ENCODE measurements around the gene PLEKHA7.
"Not testable (repeated sequence)": the region's sequence is repeated elsewhere in the genome, so short reads cannot be mapped to it uniquely, and the experiment has no call there.

The PLEKHA7 gene

GRCh38 chr11:17010851-17011420 lies 3.3 kb downstream of the PLEKHA7 start:
- no peak for DNase-seq (ENCODE audit: low spot score)

- no peak for DNase-seq (ENCODE audit: low spot score)
Measured at GRCh38 chr11:17008099-17008498, 6.1 kb downstream of the PLEKHA7 start.

- DNase-seq (ENCODE audit: low spot score) = no peak
Measured at GRCh38 chr11:17005646-17006045, 8.6 kb downstream of the PLEKHA7 start.

GRCh38 chr11:17004486-17005148 lies 9.6 kb downstream of the PLEKHA7 start:
- DNase-seq (ENCODE audit: low spot score) = no peak

GRCh38 chr11:17003426-17003825 lies 10.8 kb downstream of the PLEKHA7 start:
- DNase-seq (ENCODE audit: low spot score) = no peak

DNA sequence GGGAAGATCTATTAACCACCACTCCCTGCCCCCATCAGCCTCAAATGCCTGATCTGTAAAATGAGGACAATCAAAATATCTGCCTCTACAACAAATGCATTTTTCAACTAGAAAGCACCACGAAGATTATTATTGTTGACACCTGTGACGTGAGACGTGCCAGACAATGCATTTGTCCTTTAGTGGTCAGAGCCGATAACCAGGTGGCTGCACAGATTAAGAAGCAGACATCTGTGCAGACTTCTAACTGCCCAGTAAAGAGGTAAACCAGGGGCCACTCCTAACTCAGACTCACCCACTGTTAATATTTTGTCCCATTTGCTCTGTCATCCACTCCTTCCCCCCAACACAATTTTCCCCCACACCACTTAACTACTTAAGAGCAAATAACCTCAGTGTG lies 11.7 kb downstream of the PLEKHA7 start:
- no peak for DNase-seq (ENCODE audit: low spot score)

DNA sequence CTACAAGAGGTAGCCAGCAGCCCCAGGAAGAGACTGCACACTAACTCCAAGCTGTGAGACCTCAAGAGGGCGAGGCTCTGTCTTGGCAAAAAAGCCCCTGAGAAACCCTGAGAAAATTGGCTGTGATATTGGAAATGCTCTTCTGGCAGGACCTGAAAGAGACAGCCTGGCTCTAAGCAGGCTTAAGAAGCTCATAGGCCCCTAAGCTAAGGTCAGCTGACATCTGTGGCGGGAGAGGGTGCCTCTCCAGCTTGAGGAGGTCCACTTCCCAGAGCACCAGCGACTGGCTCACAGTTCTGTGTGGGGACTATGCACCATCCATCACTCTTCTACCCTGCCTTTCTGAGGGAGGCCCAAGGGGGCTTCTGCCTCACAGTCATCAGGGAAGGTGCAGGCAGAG lies 12.4 kb downstream of the PLEKHA7 start:
- no peak for DNase-seq (ENCODE audit: low spot score)

DNA sequence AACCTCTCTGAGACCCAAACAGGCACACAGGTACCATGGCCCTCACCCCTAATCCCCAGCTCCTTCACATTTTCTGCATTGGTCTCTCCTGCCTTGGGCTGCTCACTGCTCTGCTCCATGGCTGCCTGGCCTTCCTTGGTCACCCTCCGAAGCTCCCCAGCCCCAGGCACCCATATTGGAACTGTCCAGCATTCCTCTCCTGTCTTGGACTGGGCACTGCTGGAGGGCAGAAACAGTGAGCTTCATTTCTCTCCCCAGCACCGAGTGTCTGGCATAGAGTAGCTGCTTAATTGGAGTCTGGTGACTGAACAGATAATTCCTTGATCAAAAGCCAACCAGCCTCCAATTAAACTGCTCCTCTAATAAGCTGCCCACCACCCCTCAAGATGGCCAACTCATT lies 13.2 kb downstream of the PLEKHA7 start:
- no peak for DNase-seq (ENCODE audit: low spot score)

DNA sequence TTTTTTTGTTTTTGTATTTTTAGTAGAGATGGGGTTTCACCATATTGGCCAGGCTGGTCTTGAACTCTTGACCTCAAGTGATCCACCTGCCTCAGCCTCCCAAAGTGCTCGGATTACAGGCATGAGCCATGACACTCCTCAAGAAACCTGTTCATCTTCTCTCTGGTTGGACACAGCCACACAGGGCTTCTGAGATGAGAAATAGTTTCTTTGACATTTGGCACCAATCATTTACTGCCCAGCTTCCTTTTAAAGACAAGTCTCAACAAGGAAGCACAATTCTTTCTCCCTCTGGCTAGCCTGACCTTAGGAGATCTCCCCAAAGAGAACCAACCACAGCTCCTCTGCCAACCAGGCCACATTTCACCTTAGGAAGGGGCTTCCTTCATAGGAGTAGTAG lies 14.0 kb downstream of the PLEKHA7 start:
- DNase-seq (ENCODE audit: low spot score) = not testable (repeated sequence)

- no peak for DNase-seq (ENCODE audit: low spot score)
Measured at GRCh38 chr11:16999116-16999515, 15.1 kb downstream of the PLEKHA7 start.

- DNase-seq (ENCODE audit: low spot score) = no peak
Measured at GRCh38 chr11:16997624-16998023, 16.6 kb downstream of the PLEKHA7 start.

- no peak for DNase-seq (ENCODE audit: low spot score)
Measured at GRCh38 chr11:16993495-16993894, 20.7 kb downstream of the PLEKHA7 start.

DNA sequence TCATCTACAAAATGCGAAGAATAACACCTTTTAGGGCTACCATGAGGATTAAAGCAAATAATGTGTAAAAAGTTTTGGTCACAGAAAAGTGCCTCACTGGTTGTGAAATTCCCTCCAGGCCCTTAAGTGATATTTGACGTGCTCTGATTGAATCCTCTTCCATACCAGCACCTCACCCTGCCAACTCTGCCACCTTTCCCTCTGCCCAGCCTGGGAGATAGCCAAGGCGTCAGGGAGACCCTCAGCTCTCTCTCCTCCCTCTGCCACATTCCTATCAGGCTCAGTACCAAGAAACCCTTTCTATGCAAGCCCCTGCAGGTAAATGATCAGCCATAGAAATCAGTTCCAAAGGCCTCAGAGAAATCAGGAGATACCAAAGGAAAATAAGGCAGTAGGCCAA lies 21.4 kb downstream of the PLEKHA7 start:
- DNase-seq (ENCODE audit: low spot score) = no peak

DNA sequence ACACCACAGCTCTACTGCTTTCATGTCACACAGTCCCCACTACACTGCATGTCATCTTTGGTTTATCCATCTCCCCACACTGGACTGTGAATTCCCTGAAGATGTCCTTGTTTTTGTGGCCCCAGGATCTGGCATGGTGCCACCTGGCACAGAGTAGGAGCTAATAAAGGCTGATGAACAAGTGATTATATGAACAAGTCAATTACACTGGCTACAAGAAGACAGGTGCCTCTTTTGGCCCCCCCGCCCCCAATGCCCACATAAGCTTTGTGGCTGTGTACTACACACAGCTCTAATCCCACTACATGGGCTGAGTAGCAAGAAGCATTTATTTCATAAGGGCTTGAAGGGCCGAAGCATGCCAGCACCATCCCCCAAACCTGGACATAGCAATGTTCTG lies 24.7 kb downstream of the PLEKHA7 start:
- DNase-seq (ENCODE audit: low spot score) = no peak

GRCh38 chr11:16987205-16987568 lies 27.0 kb downstream of the PLEKHA7 start:
- no peak for DNase-seq (ENCODE audit: low spot score)

- no peak for DNase-seq (ENCODE audit: low spot score)
Measured at GRCh38 chr11:16986434-16987204, 27.6 kb downstream of the PLEKHA7 start.

GRCh38 chr11:16985297-16985696 lies 28.9 kb downstream of the PLEKHA7 start:
- DNase-seq (ENCODE audit: low spot score) = no peak

DNA sequence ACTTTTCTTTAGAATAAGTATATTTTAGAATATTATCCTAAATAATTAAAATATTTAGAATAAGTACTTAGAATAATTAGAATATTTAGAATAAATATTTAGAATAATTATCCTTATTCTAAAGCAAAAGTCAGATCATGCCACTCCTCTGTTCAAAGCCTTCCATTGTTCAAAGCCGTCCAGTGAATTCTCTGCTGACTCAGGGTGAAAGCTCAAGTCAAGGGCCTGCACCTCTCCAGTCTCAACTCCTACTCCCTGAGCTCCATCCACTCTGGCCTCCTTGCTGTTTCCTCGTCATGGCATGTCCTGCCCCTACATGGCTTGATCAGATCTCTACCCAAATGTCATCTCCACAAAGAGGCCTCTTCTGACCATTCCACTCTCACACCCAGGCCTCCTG lies 30.0 kb downstream of the PLEKHA7 start:
- DNase-seq (ENCODE audit: low spot score) = no peak

GRCh38 chr11:16982809-16983208 lies 31.4 kb downstream of the PLEKHA7 start:
- DNase-seq (ENCODE audit: low spot score) = no peak

DNA sequence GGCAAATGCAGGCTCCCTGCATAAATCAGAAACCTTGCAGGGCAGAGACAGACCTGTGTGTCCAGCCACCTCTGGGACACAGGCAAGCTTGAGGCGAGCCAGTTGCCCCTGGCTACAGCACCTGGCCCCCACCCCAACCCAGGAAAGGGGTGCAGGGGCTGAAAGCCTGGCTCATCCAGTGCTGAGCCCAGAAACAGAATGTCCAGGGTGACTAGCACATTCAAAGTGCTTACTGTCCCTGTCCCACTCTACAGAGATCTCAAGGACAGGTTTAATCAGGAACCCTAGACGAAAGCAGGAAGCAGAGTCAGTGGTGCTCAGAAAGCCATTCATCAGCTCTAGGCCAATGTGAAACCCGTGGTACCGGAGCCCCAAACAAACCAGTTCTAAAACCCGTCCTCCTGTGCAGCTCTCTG lies 31.9 kb downstream of the PLEKHA7 start:
- peak; percentile 30 for DNase-seq (ENCODE audit: low spot score)

- peak; percentile 93 for DNase-seq (ENCODE audit: low spot score)
Measured at GRCh38 chr11:16981651-16982194, 32.5 kb downstream of the PLEKHA7 start.

GRCh38 chr11:16979703-16980622 lies 34.3 kb downstream of the PLEKHA7 start:
- no peak for DNase-seq (ENCODE audit: low spot score)

Measured in Ammon's horn (tissue), 1 donor.